Measurements from ENCODE around the gene UBTD2.
"Not testable (repeated sequence)": the region's sequence is repeated elsewhere in the genome, so short reads cannot be mapped to it uniquely, and the experiment has no call there.

Gene UBTD2

DNA sequence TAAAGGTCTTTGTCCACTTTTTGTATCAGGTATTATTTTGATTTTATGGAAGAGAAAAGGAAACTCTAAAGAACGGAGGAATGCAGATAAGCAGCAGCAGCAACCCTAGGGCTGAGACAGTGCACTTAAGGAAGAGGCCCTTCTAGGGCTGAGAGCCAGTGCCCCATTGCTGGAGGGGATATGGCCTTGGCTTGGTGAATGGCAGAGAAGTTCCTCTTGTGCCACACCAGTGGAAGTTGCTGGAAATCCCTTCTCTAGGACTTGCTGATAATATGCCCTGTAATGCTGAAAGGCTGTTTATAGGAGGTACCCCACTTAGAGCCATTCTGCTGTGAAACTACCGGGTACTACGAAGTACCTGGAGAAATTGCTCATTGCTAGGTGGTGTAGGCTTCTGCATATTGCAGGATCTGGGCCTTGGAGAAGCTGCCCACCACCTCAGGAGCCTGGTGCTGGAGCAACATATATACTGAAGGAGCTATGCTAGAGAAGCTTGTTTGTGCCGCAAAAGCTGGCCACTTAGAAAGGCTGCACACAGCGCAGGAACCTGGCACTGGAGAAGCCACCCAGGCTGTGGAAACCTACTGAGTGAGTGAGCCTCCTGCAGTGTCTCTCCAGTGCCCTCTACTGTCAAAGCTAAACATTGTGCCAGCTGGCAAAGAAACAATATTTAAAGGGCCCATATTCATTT, 9.6 kb upstream of the UBTD2 start:
- DNase-seq (ENCODE audit: low read depth, low spot score): peak; percentile 36

DNA sequence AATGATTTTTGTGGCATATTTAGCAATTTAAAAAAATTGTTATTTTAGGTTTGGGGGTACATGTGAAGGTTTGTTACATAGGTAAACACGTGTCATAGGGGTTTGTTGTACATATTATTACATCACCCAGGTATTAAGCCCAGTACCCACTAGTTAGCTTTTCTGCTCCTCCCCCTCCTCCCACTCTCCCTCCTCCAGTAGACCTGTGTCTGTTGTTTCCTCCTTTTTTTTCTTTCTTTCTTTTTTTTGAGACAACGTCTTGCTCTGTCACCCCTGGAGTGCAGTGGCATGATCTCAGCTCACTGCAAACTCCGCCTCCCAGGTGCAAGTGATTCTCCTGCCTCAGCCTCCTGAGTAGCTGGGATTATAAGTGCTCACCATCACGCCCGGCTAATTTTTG, 8.3 kb upstream of the UBTD2 start:
- DNase-seq (ENCODE audit: low read depth, low spot score): not testable (repeated sequence)

DNA sequence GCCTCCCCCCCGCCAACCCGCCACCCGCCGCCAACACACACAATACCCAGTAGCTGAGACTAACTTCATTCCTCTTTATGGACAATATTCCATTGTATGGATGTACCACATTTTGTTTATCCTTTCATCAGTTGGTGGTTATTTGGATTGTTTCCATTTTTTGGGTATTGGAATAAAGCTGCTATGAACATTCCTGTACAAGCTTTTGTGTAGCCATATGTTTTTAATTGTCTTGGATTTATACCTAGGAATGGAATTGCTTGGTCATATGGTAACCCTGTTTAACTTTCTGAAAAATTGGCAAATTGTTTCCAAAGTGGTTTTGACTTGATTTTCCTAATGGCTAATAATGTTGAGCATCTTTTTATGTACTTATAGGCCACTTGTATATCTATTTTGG, 4.9 kb upstream of the UBTD2 start:
- DNase-seq (ENCODE audit: low read depth, low spot score): no peak

DNA sequence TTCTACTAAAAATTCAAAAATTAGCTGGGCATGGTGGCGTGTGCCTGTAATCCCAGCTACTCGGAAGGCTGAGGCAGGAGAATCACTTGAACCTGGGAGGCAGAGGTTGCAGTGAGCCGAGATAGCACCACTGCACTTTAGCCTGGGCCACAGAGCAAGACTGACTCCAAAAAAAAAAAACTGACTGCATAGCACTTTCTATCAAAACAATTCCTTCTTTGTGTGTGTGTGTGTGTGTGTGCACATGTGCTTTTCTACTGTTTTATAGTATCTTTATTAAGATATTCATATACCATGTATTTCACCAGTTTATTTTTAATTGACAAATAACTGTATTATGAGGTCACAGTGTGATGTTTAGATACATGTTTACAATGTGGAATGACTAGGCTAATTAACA, 3.6 kb upstream of the UBTD2 start:
- not testable (repeated sequence) for DNase-seq (ENCODE audit: low read depth, low spot score)

DNA sequence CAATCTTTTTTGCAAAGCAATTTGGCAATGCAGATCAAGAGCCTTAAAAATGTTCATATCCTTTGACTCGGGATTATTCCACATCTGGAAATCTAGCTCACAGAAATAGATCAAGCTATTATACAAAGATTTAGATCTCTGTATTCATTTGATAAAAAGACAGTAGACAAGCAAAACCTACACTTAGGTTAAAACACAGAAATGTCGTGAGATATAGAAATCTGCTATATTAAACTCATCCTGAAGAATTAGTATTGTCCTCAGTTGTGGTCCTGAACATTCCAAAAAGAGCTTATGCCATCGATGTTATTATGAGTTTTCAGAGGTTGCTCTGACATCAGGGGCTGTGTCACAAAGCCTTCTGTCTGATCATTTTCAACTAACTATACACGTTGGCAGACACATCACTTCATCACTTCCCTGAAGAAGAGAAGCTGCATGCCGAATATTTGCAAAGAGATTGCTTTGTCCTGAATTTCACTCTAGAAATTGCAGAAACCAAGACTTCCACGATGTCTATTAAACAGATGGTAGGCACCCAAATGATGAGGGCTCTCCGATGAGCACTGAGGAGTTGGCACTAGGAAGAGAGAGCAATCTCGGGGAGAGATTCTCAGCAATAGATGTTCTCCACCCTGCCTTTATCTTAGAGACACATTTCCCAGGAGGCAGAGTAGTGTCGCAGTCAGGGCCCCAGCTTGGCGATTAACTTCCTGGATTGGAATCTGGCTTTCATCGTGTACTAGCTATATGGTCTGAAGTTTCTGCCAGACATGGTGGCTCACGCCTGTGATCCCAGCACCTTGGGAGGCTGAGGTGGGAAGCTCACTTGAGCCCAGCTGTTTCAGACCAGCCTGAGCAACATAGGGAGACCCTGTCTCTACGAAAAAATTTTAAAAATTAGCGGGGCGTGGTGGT, 1.9 kb upstream of the UBTD2 start:
- DNase-seq (ENCODE audit: low read depth, low spot score): no peak

DNA sequence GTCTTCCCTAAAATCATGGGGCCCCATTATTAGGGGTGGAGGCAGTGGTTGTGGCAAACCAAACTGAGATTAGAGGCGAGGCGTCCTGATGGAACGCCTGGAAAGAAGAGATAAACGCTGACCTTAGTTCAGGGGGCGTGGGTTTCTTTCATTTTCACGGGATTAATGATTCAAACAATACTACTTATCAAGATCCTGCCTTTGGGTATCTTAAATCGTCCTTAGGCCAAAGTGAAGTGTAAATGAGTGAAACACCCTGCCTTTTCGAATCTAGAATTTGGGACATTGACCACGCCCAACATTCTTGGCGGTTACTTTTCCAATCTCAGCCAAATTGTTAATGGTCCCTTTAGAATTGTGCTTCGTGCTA, 1.0 kb upstream of the UBTD2 start:
- no peak for DNase-seq (ENCODE audit: low read depth, low spot score)

DNA sequence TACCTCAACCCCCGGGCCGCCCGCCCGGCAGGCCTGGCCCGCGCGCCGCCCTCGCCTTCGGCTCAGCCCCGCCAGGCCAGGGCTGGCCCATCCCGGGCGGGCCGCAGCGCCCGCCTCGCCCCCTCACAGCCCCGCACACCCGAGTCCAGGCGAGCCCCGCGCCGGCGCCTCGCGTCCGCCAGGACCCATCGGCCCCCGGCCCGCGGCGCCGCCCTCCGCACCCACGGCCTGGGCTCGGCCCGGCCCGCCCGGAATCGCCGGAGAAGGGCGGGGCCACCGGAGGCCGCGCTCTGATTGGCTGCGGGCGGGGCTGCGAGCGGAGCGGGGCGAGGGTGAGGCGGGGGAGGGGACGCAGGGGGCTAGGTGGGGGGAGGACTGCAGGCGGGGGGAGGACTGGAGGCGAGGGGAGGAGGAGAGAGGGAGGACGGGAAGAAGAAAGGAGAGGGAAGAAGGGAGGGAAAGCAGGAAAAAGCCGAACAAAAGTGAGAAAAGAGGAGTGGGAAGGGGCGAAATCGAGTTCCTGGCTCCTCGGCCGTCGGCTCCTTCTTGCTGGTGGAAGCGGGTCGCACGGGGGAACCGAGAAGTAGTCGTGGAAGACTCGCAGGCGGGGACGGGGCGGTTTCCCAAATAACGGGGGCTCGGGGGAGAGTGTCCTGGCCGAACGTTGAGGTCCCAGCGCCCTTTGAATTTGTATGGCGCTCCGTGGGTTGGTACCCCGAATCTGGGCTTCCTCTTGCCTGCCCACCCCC, 472 bp upstream of the UBTD2 start:
- DNase-seq (ENCODE audit: low read depth, low spot score): peak; percentile 51

DNA sequence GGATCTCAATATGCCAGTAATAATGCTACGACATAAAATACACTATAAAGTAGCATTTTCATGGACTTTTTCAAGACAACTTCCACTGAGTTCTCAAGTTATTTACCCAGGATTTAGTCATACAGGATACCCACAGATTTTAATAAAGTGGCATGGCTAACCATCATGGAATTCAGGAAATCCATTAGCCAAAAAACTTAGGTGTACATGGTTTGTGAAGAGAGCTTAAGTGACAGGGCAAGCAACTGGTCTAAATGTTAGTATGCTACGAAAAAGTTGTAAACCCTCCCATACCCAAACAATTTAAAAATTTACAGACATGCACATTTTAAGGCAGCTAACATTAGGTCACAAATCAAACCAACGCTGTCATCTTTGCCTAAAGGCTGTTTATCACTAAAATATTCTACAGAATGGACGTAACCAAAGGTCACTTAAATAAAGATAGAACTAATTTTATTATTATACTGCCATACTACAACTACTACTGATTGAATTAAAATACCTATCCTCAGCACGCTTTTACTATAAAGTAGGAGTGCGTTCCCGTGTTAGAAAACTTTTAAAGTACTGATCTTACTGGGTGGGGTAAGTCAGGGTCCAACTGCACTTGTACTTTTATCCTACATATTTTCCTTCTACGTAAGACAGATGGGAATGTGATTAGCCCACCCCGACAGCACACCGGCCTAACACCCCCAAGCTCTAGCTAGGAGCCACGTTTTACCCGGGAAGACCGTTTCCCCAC, 1.1 kb downstream of the UBTD2 start:
- DNase-seq (ENCODE audit: low read depth, low spot score): no peak

DNA sequence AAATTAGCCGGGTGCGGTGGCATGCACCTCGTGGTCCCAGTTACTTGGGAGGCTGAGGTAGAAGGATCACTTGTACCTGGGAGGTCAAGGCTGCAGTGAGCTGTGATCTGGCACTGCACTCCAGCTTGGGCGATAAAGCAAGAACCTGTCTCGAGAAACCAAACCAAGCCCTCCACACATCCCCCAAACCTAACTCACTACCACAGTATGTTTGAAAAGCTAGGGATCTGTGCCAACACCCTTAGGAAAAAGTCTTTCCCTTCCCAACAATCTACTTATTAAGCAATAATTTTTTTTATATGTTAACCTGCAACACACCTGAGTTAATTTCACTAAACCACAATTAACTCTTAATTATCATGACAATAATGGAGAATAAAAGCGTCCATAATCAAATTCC, 2.2 kb downstream of the UBTD2 start:
- DNase-seq (ENCODE audit: low read depth, low spot score): no peak

DNA sequence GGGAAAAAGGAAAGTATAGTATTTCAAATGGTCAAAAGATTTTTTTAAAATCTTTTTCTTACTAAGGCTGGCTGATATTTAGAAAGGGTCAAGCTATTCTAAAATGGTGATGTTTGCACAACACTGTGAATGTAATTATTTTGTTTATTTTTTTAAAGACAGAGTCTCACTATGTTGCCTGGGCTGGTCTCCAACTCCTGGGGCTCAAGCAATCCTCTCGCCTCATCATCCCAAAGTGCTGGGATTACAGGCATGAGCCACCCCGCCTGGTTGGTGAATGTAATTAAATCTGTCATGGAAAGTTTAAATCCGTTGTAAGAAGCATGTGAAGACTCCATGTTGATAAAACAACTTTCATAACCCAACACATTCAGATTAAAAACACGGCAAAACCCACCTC, 2.6 kb downstream of the UBTD2 start:
- DNase-seq (ENCODE audit: low read depth, low spot score): no peak

DNA sequence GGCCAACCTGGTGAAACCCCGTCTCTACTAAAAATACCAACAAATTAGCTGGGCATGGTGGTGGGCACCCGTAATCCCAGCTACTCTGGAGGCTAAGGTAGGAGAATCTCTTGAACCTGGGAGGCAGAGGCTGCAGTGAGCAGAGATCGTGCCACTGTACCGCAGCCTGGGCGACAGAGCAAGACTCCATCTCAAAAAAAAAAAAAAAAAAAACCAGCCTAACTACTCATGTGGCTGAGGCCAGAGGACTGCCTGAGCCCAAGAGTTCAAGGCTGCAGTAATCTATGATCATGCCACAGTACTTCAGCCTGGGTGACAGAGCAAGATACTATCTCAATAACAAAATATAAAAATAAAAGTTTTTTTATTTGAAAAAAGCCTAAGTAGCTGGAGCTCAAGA, 3.2 kb downstream of the UBTD2 start:
- DNase-seq (ENCODE audit: low read depth, low spot score): no peak

DNA sequence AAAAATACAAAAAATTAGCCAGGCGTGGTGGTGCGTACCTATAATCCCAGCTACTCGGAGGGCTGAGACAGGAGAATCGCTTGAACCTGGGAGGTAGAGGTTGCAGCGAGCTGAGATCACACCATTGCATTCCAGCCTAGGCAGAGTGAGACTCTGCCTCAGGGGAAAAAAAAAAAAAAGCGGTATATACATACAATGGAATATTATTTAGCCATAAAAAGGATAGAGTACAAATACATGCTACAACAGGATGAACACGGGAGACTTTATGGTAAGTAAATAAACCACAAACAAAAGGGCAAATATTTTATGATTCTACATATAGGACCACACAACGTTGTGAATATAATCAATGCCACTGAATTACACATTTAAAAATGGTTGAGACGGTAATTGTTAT, 5.2 kb downstream of the UBTD2 start:
- no peak for DNase-seq (ENCODE audit: low read depth, low spot score)

DNA sequence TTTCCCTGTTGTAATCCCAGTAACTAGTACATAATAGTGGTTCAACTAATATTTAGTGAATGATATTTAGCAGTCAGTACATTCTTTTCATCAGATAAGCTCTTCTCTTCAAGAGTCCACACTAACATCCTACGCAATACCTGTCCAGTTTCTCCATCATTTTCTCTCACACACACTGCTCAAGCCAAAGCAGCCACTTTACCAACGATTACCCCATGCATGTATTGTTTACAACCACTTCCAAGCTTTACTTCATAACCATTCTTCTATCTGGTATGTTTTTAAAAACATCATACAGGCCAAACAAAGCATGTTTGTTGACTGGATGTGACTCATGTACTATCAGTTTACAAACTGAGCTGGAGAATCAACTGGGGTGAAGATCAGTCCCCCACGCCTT, 7.3 kb downstream of the UBTD2 start:
- no peak for DNase-seq (ENCODE audit: low read depth, low spot score)

DNA sequence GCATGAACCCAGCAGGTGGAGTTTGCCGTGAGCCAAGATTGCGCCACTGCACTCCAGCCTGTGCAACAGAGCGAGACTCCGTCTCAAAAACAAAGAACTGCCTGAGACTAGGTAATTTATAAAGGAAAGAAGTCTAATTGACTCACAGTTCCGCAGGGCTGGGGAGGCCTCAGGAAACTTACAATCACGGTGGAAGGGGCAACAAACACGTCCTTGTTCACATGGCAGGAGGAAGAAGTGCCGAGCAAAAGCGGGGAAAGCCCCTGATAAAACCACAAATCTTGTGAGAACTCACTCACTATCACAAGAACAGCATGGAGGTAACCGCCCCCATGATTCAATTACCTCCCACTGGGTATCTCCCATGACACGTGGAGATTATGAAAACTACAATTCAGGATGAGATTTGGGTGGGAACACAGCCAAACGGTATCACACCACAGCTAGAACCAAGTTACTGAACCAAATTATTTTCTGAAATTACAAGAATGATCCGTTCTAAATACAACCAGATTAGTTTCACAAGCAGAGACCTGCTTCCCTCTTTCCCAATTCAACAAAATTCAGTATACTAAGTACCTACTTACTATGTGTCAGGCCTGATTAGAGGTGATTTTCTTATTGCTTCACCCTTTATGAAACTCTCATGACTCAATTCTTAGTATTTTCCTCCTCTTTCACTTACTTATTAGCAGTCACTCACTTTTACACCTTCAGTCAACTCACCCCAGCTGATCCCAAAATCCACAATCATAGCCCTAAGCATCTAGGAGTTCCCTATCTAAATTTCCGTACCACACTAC, 8.4 kb downstream of the UBTD2 start:
- peak; percentile 41 for DNase-seq (ENCODE audit: low read depth, low spot score)

DNA sequence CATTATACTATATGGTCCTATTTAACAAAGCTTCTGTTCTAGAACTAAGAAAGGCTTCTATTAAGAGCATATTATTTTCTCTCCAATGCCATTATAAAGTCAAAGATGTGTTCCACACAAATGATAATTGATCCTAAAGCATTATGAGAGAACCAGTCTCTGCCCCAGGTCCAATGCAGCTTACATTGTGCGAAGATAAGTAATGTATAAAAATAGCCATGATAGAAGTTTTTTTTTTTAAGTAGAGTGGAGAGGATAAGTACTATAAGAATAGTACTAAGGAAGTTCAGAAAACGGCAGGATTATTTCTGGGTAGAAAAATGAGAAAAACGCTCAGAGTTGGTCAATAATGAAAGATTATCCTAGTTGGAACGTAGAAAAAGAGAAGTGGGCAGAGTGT, 15.6 kb downstream of the UBTD2 start:
- DNase-seq (ENCODE audit: low read depth, low spot score): no peak

DNA sequence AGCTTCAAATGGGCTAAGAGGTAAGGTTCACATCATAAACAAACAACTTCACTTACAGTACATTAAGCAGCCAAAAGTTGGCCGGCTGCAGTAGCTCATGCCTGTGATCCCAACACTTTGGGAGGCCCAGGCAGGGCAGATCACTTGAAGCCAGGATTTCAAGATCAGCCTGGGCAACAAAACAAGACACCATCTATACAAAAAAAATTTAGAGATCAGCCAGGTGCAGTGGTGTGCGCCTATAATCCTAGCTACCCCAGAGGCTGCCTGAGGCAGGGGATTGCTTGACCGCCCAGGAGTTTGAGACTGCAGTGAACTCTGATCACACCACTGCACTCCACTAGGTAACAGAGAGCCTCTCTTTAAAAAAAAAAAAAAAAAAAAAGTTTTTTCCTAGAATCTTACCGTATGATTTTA, 16.9 kb downstream of the UBTD2 start:
- DNase-seq (ENCODE audit: low read depth, low spot score): no peak

DNA sequence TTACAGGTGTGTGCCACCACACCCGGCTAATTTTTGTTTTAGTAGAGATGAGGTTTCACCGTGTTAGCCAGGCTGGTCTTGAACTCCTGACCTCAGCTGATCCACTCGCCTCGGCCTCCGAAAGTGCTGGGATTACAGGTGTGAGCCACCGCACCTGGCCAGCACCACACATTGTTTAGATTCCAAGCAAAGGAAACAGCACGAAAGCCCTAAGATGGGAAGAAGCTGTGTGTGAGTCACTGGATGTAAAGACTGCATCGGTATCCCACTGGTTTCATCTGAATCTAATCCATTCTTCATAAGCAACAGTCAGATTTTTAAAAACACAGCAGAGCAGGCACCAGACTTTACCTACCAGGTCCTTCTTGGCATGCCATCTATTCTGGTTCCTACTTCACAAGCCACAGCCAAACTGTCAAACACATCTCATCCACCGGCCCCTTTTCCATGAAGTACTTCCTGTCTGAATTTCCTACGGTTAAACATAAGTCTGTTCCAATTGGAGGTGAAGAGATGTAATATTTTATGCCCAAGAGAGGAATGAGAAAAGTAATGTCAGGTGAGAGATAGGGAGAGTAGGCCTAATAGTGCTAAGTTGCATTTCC, 17.4 kb downstream of the UBTD2 start:
- DNase-seq (ENCODE audit: low read depth, low spot score): no peak

DNA sequence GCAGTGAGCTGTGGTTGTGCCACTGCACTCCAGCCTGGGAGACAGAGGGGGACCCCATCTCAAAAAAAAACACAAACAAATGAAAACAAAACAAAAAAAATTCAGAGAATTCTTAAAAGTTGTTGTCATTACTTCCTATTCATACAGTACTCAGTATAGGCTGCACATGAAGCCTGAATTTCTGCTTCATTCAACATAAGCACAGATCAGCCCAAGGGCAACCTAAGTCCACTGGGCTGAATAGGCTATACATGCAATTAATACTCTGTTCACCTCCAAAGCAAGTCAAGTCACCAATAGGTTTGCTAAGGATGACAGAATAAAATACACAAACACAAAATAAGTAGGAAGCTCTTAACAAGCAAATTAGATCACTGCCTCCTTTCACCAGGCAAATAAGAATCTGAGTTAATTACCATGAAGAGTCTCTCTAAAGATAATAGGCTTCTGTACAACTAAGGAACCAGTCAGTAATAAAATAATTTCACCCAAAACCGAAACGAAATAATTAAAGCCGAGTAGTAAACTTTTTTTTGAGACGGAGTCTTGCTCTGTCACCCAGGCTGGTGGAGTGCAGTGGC, 18.7 kb downstream of the UBTD2 start:
- no peak for DNase-seq (ENCODE audit: low read depth, low spot score)

DNA sequence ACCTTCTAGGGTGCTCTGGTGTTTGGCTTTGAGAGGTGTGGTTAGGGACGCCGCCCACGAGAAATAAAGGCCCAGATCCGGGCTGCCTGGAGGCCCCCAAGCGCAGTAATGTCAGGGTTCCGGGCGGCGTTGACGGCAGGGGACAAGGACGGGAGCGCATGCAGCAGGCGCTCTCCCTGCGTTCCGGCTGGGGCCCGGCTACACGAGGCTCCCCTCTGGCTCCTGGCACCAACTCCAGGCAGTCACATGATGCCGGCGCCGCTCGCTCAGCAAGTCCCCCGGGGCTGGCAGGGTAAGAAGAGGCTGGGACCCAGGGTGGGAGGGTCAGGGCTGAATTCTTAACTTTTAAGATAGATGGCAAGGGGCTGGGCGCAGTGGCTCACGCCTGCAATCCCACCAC, 28.1 kb downstream of the UBTD2 start:
- no peak for DNase-seq (ENCODE audit: low read depth, low spot score)

DNA sequence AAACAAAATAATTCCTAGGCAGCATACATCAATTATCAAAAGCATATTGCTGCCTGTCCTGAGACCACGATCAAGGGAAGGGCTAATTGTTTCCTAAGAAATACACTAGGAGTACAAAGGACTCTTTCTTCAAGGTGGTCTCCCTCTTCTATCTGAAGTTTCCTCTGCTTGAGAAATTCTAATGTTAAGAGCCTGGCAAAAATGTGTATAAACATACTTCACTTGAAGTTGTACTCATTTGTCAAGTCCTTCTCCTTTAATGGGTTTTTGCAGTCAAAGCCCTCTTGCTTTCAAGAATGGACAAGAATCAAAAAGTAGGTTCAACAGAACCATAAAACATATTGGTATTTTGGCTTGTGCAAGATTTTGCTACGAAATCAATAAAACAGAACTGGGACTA, 31.1 kb downstream of the UBTD2 start:
- DNase-seq (ENCODE audit: low read depth, low spot score): no peak
